A673 (cell line): ENCODE measurements around the gene PRKG1.

Source experiments
- EZH2 ChIP-seq: fragments of 200-600 bp; sonication (generic); IDR thresholded peaks from 2 replicates; pipeline ENCODE4 v1.6.1; 2017; ENCODE audit warnings: borderline replicate concordance, low read depth, mild to moderate bottlenecking, mixed read lengths, antibody characterized with exemption, low read length; ENCODE audit not compliant: poor library complexity, severe bottlenecking
- TF ChIP-seq, protein P1 (sequence below): fragments of 300-800, 200-600 bp; sonication (generic); conservative IDR thresholded peaks from 2 replicates; pipeline ENCODE4 v1.5.1; 2017; ENCODE audit warnings: low read depth, mild to moderate bottlenecking, antibody characterized with exemption, low read length, moderate library complexity, mixed read lengths

- TF ChIP-seq, protein P1, sequence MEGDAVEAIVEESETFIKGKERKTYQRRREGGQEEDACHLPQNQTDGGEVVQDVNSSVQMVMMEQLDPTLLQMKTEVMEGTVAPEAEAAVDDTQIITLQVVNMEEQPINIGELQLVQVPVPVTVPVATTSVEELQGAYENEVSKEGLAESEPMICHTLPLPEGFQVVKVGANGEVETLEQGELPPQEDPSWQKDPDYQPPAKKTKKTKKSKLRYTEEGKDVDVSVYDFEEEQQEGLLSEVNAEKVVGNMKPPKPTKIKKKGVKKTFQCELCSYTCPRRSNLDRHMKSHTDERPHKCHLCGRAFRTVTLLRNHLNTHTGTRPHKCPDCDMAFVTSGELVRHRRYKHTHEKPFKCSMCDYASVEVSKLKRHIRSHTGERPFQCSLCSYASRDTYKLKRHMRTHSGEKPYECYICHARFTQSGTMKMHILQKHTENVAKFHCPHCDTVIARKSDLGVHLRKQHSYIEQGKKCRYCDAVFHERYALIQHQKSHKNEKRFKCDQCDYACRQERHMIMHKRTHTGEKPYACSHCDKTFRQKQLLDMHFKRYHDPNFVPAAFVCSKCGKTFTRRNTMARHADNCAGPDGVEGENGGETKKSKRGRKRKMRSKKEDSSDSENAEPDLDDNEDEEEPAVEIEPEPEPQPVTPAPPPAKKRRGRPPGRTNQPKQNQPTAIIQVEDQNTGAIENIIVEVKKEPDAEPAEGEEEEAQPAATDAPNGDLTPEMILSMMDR, result no peak
- no peak for TF ChIP-seq EZH2
Observed at GRCh38 chr10:52312942-52313255, 1238.6 kb downstream of the PRKG1 start.
